OCI-LY1 (cell line): ENCODE measurements around the gene UCP2.

Experiments
- H2AFZ ChIP-seq: fragments of 200-600 bp; sonication (generic), shearing (Covaris generic); 2 replicates; pipeline ENCODE4 v1.6.0; 2014; ENCODE audit warnings: antibody characterized with exemption, mild to moderate bottlenecking, low read length
- H3F3A ChIP-seq: fragments of 200-600 bp; sonication (generic), shearing (Covaris generic); 2 replicates; pipeline ENCODE4 v1.6.0; 2014; ENCODE audit warnings: mild to moderate bottlenecking, antibody characterized with exemption, low read length, moderate library complexity; ENCODE audit not compliant: insufficient read depth
- H3K27ac ChIP-seq: fragments of 200-600 bp; sonication (generic); 2 replicates; pipeline ENCODE4 v1.5.1; 2014; ENCODE audit warnings: low read length, mixed run types, mild to moderate bottlenecking, low read depth; ENCODE audit not compliant: poor library complexity, severe bottlenecking
- H3K27me3 ChIP-seq: fragments of 200-600 bp; sonication (generic); 2 replicates; pipeline ENCODE4 v1.6.0; 2014; ENCODE audit warnings: antibody characterized with exemption, mild to moderate bottlenecking, low read length, moderate library complexity; ENCODE audit not compliant: insufficient read depth
- H3K36me3 ChIP-seq: fragments of 200-600 bp; sonication (generic); 2 replicates; pipeline ENCODE4 v1.6.1; 2014; ENCODE audit warnings: mild to moderate bottlenecking, antibody characterized with exemption, low read length, moderate library complexity, mixed read lengths; ENCODE audit not compliant: insufficient read depth
- H3K4me1 ChIP-seq: fragments of 200-600 bp; sonication (generic); 2 replicates; pipeline ENCODE4 v1.5.1; 2014; ENCODE audit warnings: mild to moderate bottlenecking, low read length, moderate library complexity; ENCODE audit not compliant: insufficient read depth, severe bottlenecking
- H3K4me2 ChIP-seq: fragments of 200-600 bp; sonication (generic), shearing (Covaris generic); 2 replicates; pipeline ENCODE4 v1.6.1; 2014; ENCODE audit warnings: low read length
- H3K4me3 ChIP-seq: fragments of 200-600 bp; sonication (generic); 2 replicates; pipeline ENCODE4 v1.5.1; 2014; ENCODE audit warnings: low read length, low read depth, mild to moderate bottlenecking, mixed read lengths; ENCODE audit not compliant: poor library complexity, severe bottlenecking
- H3K79me2 ChIP-seq: fragments of 200-600 bp; shearing (Covaris generic); 2 replicates; pipeline ENCODE4 v1.6.1; 2016; ENCODE audit warnings: mixed run types, low read length, mixed read lengths; ENCODE audit not compliant: insufficient read depth
- H3K9ac ChIP-seq: fragments of 200-600 bp; sonication (generic), shearing (Covaris generic); 2 replicates; pipeline ENCODE4 v1.6.1; 2014; ENCODE audit warnings: mild to moderate bottlenecking, low read length, mixed read lengths
- H3K9me2 ChIP-seq: fragments of 200-600 bp; sonication (generic), shearing (Covaris generic); 2 replicates; pipeline ENCODE4 v1.6.1; 2014; ENCODE audit warnings: low read depth, mild to moderate bottlenecking, low read length, mixed read lengths
- H3K9me3 ChIP-seq: fragments of 200-600 bp; shearing (Covaris generic); 2 replicates; pipeline ENCODE4 v1.6.1; 2014; ENCODE audit warnings: low read length, mixed read lengths
- H4K20me1 ChIP-seq: fragments of 200-600 bp; sonication (generic), shearing (Covaris generic); 2 replicates; pipeline ENCODE4 v1.6.0; 2016; ENCODE audit warnings: mild to moderate bottlenecking, low read length; ENCODE audit not compliant: insufficient read depth
- EZH2 ChIP-seq: fragments of 200-600 bp; sonication (generic), shearing (Covaris generic); IDR thresholded peaks from 2 replicates; pipeline ENCODE4 v1.8.0; 2017; ENCODE audit warnings: borderline replicate concordance, mixed run types, mild to moderate bottlenecking, antibody characterized with exemption, low read length, moderate library complexity, mixed read lengths
- TF ChIP-seq, protein P1 (sequence below): fragments of 200-600 bp; sonication (generic), shearing (Covaris generic); IDR thresholded peaks from 2 replicates; pipeline ENCODE4 v1.5.1; 2017; ENCODE audit warnings: mild to moderate bottlenecking, antibody characterized with exemption, low read length, moderate library complexity, mixed read lengths

Gene UCP2

DNA sequence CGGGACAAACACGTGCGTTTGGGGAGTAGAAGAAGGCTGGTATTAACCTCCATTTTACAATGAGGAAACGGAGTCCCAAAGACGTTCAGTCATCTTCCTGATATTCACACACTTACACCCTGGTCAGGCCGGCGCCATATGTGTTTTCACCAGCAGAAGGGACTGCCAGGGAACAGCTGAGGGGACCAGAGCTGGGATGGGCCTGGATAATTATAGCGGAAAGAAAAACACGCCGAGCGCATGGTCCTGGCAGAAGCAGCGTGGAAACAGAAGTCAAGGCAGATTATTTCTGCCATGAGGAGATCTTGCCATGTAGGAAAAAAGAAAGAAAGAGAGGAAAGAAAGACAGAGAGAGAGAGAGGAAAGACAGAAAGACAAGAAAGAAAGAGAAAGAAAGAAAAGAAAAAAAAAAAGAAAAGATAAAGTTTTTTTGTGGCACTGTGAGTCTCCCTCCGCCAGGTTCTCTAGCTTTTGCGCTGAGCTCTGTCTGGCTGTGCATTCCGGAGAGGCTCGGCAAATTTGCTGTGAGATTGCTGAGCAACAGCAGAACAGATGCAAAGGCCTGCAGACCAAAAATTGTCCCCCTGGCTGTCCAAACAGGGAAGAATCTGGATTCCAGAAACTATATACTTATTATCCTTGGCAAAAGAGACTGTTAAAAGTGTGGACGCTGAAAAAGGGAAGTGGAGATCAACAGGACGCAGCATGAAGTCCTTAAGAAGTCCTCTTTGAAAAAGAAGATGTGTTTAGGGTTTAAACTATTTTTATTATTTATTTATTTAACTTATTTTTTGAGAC is 1.3 kb upstream of the UCP2 start:
- no peak for TF ChIP-seq EZH2
- TF ChIP-seq, protein P1, sequence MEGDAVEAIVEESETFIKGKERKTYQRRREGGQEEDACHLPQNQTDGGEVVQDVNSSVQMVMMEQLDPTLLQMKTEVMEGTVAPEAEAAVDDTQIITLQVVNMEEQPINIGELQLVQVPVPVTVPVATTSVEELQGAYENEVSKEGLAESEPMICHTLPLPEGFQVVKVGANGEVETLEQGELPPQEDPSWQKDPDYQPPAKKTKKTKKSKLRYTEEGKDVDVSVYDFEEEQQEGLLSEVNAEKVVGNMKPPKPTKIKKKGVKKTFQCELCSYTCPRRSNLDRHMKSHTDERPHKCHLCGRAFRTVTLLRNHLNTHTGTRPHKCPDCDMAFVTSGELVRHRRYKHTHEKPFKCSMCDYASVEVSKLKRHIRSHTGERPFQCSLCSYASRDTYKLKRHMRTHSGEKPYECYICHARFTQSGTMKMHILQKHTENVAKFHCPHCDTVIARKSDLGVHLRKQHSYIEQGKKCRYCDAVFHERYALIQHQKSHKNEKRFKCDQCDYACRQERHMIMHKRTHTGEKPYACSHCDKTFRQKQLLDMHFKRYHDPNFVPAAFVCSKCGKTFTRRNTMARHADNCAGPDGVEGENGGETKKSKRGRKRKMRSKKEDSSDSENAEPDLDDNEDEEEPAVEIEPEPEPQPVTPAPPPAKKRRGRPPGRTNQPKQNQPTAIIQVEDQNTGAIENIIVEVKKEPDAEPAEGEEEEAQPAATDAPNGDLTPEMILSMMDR, result no peak
- Histone ChIP-seq H3K4me2 (peak overlapping the region; percentile 99), H4K20me1 (no peaks in the 10 kb centered on the region), H3K4me3 (peak overlapping the region; percentile 90), H3K27ac (peak overlapping the region; percentile 98), H3K79me2 (peaks cover 13% of the 10 kb centered on the region), H3K9ac (peak overlapping the region; percentile 92), H3K4me1 (peaks cover 61% of the 10 kb centered on the region), H3K36me3 (peaks cover 34% of the 10 kb centered on the region), H2AFZ (no peak overlapping the region), H3K27me3 (no peaks in the 10 kb centered on the region), H3K9me3 (no peaks in the 10 kb centered on the region), H3F3A (peaks cover 14% of the 10 kb centered on the region), H3K9me2 (no peaks in the 10 kb centered on the region)

DNA sequence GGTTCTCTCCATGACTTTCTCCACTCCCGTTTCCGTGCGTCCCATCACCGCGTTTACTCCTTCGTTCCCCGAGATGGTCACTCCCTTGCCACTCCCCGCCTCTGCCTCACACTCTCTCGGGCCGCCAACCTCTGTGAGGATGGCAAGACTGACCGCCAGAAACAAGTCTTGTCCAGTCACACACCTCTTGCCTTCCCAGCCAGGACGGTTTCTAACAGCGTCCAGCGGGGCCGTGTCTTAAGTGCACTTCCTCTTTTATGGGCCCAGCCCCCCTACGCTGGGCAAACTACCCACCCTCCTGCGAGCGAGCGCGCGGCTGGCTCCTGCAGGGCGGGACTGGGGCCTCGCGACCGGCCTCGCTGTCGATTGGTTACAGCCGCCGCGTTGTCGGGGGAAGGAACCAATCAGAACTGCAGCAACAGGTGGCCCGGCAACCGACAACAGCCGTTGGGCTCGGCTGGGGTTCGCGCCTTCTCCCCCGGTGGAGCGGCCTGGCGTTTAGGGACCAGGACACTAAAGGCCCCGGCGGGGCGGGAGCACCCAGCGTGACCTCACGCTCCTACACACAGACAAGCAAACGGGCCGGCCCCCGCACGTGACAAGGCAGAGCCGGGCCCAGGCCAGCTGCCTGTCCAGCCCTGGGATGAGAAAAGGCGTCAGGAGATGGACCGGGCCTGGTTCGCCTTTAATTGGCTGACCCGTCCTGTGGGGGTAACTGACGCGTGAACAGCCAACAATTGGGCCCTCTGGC is 522 bp upstream of the UCP2 start:
- Histone ChIP-seq H3K79me2 (peaks cover 13% of the 10 kb centered on the region), H3K27ac (peak overlapping the region; percentile 98), H3K4me2 (peak overlapping the region; percentile 99), H3F3A (peaks cover 20% of the 10 kb centered on the region), H3K9me3 (no peaks in the 10 kb centered on the region), H3K36me3 (peaks cover 42% of the 10 kb centered on the region), H3K9me2 (no peaks in the 10 kb centered on the region), H3K9ac (peak overlapping the region; percentile 92), H3K4me1 (peaks cover 66% of the 10 kb centered on the region), H4K20me1 (no peaks in the 10 kb centered on the region), H3K27me3 (no peaks in the 10 kb centered on the region), H2AFZ (no peak overlapping the region), H3K4me3 (peak overlapping the region; percentile 90)
- TF ChIP-seq, protein P1, result no peak
- no peak for TF ChIP-seq EZH2

DNA sequence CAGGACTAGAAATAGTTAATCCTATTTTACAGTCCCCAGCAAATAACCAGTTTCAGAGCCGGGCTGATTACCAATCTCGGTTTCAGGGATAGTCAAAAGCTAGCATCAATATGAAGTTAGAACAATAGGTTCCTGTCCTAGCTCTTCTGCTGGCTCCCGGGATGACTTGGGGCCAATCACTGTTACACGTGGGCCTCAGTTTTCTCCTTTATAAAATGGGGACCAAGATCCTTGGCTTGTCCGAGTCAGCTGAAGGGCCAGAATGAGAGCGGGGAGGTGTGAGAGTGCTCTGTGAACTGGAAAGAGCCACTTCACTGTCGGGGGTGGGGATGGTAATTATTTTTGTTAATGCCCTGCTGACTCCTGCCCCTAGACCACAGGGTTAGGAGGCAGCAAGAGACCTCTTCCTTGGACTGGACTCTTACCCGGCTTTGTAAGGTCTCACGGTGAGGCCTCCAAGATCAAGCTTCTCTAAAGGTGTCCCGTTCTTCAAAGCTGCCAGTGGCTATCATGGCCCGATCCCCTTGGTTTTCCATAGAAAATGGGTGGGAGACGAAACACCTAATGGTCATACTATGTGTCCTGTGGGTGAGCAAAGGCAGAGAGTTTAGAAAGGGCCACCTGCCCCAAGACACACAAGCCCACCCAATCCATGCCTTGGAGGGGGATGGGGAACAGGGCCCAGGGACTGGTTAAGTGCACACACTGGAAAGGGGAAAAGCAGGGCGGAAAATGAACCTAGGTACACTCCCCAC is 1.4 kb downstream of the UCP2 start:
- no peak overlapping the region for H2AFZ ChIP-seq

More for the DNA sequence above, 1.4 kb downstream of the UCP2 start:
- peak overlapping the region; percentile 90 for H3K4me3 ChIP-seq
- peaks cover 20% of the 10 kb centered on the region for H3F3A ChIP-seq
- no peak for TF ChIP-seq EZH2
- peaks cover 13% of the 10 kb centered on the region for H3K79me2 ChIP-seq
- no peaks in the 10 kb centered on the region for H4K20me1 ChIP-seq
- H3K27ac ChIP-seq, result peak overlapping the region; percentile 98
- H3K27me3 ChIP-seq, result no peaks in the 10 kb centered on the region
- peak overlapping the region; percentile 99 for H3K4me2 ChIP-seq
- H3K36me3 ChIP-seq, result peaks cover 61% of the 10 kb centered on the region
- peak overlapping the region; percentile 92 for H3K9ac ChIP-seq
- H3K9me3 ChIP-seq, result no peaks in the 10 kb centered on the region
- no peaks in the 10 kb centered on the region for H3K9me2 ChIP-seq
- H3K4me1 ChIP-seq, result peaks cover 75% of the 10 kb centered on the region
